ENCODE results near the gene SPECC1L.
A peak's percentile ranks its signal among the peaks of the same experiment; 100 is the strongest.

The SPECC1L gene

DNA sequence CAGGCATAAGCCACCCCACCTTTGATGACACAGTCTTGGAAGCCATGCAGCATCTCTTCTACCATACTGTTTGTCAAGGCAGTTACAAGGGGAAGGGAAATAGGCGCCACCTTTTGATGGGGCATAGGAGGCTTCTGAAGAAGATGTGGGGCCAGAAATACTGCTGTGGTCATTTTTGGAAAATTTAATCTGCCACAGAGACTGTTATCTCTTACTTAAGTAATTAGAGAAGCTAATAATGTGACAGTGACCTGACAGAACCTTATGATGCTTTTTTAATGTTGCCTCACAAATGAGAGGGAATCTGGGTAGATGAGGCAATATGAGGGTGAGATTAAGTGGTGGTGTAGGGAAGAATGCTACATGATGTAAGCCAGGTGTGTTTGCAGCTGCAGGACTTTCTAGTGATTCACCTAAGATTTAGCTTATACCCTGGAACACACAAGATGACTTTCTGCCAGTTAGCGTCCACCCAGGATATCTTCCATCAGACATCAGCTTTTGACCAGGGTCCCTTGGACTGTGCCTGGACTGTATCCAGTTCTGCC is 122.5 kb downstream of the SPECC1L start:
- no peak for FAIRE-seq
- TF ChIP-seq TAF1 (IDR thresholded peaks at IDR 0.05; ENCODE audit: low read depth, low read length) (no peak), POLR2AphosphoS5 (IDR thresholded peaks at IDR 0.05; ENCODE audit: low read depth, low read length) (no peak), SPI1 (IDR thresholded peaks at IDR 0.05; ENCODE audit: low read depth, low read length) (no peak), POLR2A (IDR thresholded peaks at IDR 0.05; ENCODE audit: low read depth, low read length) (no peak), POU2F2 (IDR thresholded peaks at IDR 0.05; ENCODE audit: low read depth, low read length) (no peak)
- DNase-seq (ENCODE audit: insufficient read length, low spot score), result no peak

DNA sequence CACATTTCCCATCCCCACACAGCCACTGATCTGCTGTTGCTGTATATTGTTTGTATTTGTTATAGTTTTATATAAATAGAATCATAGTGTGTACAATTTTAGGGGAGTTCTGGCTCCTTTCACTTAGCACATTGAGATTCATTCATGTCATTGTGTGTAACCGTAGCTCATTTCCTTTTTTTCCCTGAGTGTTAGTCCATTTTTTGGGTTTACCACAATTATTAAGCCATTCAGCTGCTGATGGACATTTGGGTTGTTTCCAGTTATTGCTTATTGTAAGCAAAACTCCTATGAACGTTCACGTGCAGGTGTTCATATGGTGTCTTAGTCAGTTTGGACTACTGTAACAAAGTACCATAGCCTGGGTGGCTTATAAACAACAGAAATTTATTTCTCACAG is 123.2 kb downstream of the SPECC1L start:
- peak; percentile 33 for FAIRE-seq
- TF ChIP-seq POU2F2 (IDR thresholded peaks at IDR 0.05; ENCODE audit: low read depth, low read length), result no peak
- TF ChIP-seq SPI1 (IDR thresholded peaks at IDR 0.05; ENCODE audit: low read depth, low read length), result no peak
- no peak for DNase-seq (ENCODE audit: insufficient read length, low spot score)

DNA sequence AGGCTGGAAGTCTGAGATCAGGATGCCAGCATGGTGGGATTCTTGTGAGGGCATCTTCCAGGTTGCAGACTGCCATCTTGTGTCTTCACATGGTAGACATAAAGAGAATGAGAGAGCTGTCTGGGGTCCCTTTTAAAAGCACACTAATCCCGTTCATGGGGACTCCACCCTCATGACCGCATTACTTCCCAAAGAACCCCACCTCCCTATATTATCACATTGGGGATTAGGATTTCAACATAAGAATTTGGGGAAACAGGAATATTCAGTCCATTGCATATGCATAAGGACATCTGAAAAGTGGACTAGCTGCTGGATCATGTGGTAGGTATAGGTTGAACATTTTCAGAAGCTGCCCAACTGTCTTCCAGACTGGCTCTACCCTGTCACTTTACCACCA is 123.6 kb downstream of the SPECC1L start:
- FAIRE-seq (no peak), DNase-seq (ENCODE audit: insufficient read length, low spot score) (no peak)
- TF ChIP-seq SPI1 (IDR thresholded peaks at IDR 0.05; ENCODE audit: low read depth, low read length) (no peak), TAF1 (IDR thresholded peaks at IDR 0.05; ENCODE audit: low read depth, low read length) (no peak), POLR2A (IDR thresholded peaks at IDR 0.05; ENCODE audit: low read depth, low read length) (no peak), PAX5 (IDR thresholded peaks at IDR 0.05; ENCODE audit: insufficient read depth, low read length, severe bottlenecking) (no peak), POLR2AphosphoS5 (IDR thresholded peaks at IDR 0.05; ENCODE audit: low read depth, low read length) (no peak), POU2F2 (IDR thresholded peaks at IDR 0.05; ENCODE audit: low read depth, low read length) (no peak)

DNA sequence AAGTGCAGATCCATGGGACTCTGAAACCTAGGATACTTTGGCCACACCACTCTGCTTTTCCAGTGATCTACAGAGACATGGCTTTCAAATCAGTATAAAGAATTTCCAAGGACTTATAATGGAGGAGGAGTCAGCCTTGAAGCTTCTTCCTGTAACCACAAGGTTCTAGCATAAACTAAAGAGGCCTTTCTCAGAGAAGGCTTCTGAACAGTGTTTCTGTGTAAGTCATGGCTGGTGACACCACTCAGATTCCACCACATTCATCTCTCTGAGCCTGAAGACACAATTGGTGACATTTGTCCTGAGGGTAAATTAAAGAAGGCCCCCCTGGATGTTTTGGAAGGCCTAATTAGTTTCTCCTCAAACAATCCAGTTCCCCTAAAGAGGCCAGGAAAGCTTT is 127.8 kb downstream of the SPECC1L start:
- no peak for DNase-seq (ENCODE audit: insufficient read length, low spot score)
- peak; percentile 43 for FAIRE-seq
- TF ChIP-seq POLR2A (IDR thresholded peaks at IDR 0.05; ENCODE audit: low read depth, low read length), result no peak
- no peak for TF ChIP-seq SPI1 (IDR thresholded peaks at IDR 0.05; ENCODE audit: low read depth, low read length)
- no peak for TF ChIP-seq POU2F2 (IDR thresholded peaks at IDR 0.05; ENCODE audit: low read depth, low read length)
- no peak for TF ChIP-seq TAF1 (IDR thresholded peaks at IDR 0.05; ENCODE audit: low read depth, low read length)
- TF ChIP-seq PAX5 (IDR thresholded peaks at IDR 0.05; ENCODE audit: insufficient read depth, low read length, severe bottlenecking), result no peak
- TF ChIP-seq POLR2AphosphoS5 (IDR thresholded peaks at IDR 0.05; ENCODE audit: low read depth, low read length), result no peak

DNA sequence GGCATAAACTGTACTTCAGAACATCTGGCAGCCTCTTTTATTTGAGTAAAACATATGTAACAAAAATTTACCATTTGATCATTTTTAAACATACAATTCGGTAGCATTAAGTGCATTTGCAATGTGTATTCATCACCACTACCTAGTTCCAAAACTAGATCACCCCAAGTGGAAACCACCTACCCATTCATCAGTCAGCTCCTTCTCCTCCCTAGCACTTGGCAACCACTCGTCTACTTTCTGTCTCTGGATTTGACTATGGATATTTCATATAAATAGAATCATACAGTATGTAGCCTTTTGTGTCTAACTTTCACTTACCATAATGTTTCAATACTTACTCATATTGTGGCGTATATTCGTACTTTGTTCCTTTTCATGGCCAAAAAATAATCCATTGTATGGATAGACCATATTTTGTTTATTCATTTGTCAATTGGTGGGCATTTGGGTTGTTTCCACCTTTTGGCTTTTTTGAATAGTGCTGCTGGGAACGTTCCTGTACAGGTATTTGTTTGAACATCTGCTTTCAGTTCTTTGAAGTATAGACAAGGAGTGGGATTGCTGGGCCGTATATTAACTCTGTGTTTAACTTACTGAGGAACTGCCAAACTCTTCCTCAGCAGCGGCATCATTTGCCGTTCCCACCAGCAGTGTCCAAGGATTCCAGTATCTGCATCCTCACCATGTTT is 129.5 kb downstream of the SPECC1L start:
- no peak for DNase-seq (ENCODE audit: insufficient read length, low spot score)
- TF ChIP-seq PAX5 (IDR thresholded peaks at IDR 0.05; ENCODE audit: insufficient read depth, low read length, severe bottlenecking), result no peak
- FAIRE-seq, result no peak

DNA sequence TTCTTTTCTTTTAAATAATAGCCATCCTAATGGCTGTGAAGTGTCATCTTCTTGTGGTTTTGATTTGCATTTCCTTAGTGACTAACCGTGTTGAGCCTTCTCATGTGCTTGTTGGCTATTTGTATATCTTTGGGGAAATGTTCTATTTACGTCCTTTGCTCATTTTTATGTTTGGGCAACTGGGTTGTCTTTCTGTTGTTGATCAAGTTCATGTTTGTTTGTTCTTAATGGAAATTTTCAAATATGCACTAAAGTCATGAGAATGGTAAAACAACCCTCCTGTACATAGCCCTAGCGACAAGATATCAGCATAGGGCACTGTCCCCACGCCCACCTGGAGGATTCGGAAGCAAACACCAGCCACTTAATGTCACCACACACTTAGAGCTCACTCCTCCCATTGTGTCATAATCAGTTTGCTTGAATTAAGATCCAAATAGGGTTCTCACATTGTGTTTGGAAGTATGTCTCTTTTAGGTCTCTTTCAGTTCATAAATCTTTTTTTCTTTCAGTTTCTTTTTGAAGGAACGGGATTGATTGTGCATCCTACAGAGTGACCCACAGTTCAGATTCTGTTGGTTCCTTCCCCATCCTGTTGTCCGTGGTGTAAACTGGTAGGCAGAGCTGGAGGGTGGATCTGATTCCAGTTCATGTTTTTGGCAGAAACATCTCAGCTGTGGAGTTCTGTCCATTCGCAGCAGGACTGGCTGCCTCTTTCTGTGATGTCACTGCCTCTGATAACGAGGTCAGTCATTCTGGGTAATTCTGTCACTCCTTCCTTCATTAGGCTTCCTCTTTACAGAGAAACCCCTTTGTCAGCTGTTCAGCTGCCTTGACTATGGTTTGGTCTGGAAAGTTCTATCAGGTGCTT is 130.3 kb downstream of the SPECC1L start:
- TF ChIP-seq POLR2AphosphoS5 (IDR thresholded peaks at IDR 0.05; ENCODE audit: low read depth, low read length), result no peak
- TF ChIP-seq SPI1 (IDR thresholded peaks at IDR 0.05; ENCODE audit: low read depth, low read length), result peak; percentile 63
- no peak for DNase-seq (ENCODE audit: insufficient read length, low spot score)
- peak; percentile 92 for FAIRE-seq

DNA sequence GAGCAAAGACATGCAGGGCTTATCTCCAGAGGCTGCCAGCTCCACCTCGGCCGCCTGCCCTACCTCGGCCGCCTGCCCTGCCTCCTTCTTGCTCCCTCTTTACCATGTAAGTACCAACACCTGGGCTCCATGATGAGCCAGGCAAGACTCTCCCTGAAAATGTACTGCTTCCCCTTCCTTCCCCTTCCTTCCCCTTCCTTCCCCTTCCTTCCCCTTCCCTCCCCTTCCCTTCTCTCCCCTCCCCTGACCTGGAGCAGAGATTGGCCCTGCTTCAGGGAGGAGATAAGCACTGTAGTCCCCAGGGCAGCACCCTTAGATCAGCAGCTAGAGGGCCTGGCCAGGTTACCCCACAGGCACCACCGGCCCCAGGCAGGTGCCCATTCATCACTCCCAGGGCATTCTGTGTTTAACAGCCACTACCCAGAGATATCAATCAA is 131.3 kb downstream of the SPECC1L start:
- DNase-seq (ENCODE audit: insufficient read length, low spot score) (no peak), FAIRE-seq (no peak)
- TF ChIP-seq POU2F2 (IDR thresholded peaks at IDR 0.05; ENCODE audit: low read depth, low read length) (no peak), POLR2A (IDR thresholded peaks at IDR 0.05; ENCODE audit: low read depth, low read length) (no peak), PAX5 (IDR thresholded peaks at IDR 0.05; ENCODE audit: insufficient read depth, low read length, severe bottlenecking) (no peak), SPI1 (IDR thresholded peaks at IDR 0.05; ENCODE audit: low read depth, low read length) (no peak)

DNA sequence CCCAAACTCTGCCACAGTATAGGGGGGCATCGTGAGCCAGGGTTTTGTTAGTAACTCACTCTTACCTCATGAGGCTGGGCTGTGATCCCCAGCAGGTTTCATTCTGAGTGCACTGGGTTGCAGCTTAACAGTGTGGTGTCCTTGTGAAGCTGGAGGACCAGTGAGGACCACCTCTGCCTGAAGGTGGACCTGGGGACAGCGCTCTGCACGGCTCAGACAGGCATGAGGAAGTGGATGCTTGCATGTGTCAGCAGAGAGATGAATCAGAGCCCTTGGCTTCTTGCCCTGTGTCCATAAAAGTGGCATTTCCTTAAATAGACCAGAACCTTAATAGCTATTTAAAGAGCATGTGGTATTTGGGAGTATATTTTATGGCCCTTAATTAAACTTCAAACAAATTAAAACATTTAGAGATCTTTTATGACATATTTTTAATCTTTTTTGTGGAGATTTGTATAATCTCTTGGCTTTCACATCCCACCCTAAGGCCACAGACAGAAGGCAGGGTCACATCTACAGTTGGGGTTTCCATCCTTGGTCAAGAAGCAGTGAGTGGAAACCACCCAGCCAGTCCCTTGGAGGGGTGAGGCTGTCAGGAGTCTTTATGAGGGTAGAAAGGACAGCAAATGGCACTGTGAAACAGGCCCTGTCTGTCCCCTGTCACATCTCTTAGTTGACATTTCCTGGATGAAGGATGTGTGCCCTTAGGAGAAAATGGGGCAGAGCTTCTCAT is 132.0 kb downstream of the SPECC1L start:
- FAIRE-seq (peak; percentile 92), DNase-seq (ENCODE audit: insufficient read length, low spot score) (no peak)
- TF ChIP-seq POU2F2 (IDR thresholded peaks at IDR 0.05; ENCODE audit: low read depth, low read length) (0 out of 2 replicates have a peak, but pooled peaks have one; percentile 6), POLR2A (IDR thresholded peaks at IDR 0.05; ENCODE audit: low read depth, low read length) (no peak), PAX5 (IDR thresholded peaks at IDR 0.05; ENCODE audit: insufficient read depth, low read length, severe bottlenecking) (no peak), POLR2AphosphoS5 (IDR thresholded peaks at IDR 0.05; ENCODE audit: low read depth, low read length) (no peak), TAF1 (IDR thresholded peaks at IDR 0.05; ENCODE audit: low read depth, low read length) (no peak), SPI1 (IDR thresholded peaks at IDR 0.05; ENCODE audit: low read depth, low read length) (peak; percentile 86)

DNA sequence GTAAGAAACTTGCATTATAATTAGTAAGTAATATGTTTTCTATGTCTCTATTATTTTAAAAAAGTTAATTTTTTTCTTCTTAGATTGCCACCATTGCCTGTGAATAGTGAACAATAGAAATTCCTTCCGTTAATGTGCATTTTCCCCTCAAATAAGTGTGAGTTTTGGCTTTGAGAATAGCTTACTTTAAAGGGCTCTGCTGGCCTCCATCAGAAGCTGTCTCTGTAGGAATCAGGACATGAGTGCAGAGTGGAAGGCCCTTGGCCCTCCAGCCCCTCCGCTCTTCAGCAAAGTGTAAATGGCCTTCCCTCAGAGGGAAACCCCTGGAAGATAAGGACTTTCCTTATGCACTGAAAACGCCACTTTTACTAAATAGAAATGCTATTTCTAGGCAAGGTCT is 132.7 kb downstream of the SPECC1L start:
- no peak for FAIRE-seq
- DNase-seq (ENCODE audit: insufficient read length, low spot score), result no peak
- no peak for TF ChIP-seq PAX5 (IDR thresholded peaks at IDR 0.05; ENCODE audit: insufficient read depth, low read length, severe bottlenecking)
- TF ChIP-seq TAF1 (IDR thresholded peaks at IDR 0.05; ENCODE audit: low read depth, low read length), result no peak
- no peak for TF ChIP-seq SPI1 (IDR thresholded peaks at IDR 0.05; ENCODE audit: low read depth, low read length)
- no peak for TF ChIP-seq POLR2AphosphoS5 (IDR thresholded peaks at IDR 0.05; ENCODE audit: low read depth, low read length)
- TF ChIP-seq POLR2A (IDR thresholded peaks at IDR 0.05; ENCODE audit: low read depth, low read length), result no peak
- no peak for TF ChIP-seq POU2F2 (IDR thresholded peaks at IDR 0.05; ENCODE audit: low read depth, low read length)
